GM12801 (cell line): ENCODE measurements around the gene VPS8.

ENCODE experiments used
- TF ChIP-seq, protein P1 (sequence below): IDR thresholded peaks from one replicate; pipeline ENCODE4 v1.5.1; 2011; ENCODE audit warnings: control low read depth; ENCODE audit not compliant: insufficient read length; ENCODE audit errors: extremely low read depth

The VPS8 gene

GRCh38 chr3:185058796-185059195 lies 246.8 kb downstream of the VPS8 start:
- TF ChIP-seq, protein P1, sequence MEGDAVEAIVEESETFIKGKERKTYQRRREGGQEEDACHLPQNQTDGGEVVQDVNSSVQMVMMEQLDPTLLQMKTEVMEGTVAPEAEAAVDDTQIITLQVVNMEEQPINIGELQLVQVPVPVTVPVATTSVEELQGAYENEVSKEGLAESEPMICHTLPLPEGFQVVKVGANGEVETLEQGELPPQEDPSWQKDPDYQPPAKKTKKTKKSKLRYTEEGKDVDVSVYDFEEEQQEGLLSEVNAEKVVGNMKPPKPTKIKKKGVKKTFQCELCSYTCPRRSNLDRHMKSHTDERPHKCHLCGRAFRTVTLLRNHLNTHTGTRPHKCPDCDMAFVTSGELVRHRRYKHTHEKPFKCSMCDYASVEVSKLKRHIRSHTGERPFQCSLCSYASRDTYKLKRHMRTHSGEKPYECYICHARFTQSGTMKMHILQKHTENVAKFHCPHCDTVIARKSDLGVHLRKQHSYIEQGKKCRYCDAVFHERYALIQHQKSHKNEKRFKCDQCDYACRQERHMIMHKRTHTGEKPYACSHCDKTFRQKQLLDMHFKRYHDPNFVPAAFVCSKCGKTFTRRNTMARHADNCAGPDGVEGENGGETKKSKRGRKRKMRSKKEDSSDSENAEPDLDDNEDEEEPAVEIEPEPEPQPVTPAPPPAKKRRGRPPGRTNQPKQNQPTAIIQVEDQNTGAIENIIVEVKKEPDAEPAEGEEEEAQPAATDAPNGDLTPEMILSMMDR = no peak

GRCh38 chr3:185059766-185060165 lies 247.8 kb downstream of the VPS8 start:
- TF ChIP-seq, protein P1 = no peak

DNA sequence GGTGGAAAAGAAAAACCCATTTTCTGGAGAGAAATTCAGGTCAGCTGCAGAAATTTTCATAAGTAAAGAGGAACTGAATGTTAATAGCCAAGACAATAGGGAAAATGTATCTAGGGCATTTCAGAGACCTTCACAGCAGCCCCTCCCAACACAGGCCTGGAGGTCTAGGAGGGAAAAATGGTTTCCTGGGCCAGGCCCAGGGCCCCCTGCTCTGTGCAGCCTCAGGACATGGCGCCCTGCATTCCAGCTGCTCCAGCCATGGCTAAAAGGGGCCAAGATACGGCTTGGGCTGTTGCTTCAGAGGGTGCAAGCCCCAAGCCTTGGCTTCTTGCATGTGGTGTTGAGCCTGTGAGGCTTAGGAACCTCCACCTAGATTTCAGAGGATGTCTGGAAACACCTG lies 248.7 kb downstream of the VPS8 start:
- TF ChIP-seq, protein P1 = no peak

- TF ChIP-seq, protein P1 = no peak
These were observed 250.2 kb downstream of the VPS8 start for GRCh38 chr3:185062191-185062590.

DNA sequence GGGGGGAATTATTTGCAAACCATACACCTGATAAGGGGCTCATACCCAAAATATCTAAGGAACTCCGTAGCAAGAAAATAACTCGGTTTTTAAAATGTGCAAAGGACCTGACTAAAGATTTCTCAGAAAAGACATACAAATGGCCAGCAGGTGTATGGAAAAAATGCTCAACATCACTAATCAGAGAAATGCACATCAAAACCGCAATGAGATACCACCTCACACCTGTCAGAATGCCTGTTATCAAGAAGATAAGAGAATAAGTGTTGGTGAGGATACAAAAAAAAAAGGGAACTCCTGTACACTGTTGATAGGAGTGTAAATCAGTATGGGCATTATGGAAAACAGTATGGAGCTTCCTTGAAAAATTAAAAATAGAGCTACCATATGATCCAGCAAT lies 251.5 kb downstream of the VPS8 start:
- TF ChIP-seq, protein P1 = no peak

- TF ChIP-seq, protein P1 = no peak
These were observed 253.1 kb downstream of the VPS8 start for GRCh38 chr3:185065059-185065458.

DNA sequence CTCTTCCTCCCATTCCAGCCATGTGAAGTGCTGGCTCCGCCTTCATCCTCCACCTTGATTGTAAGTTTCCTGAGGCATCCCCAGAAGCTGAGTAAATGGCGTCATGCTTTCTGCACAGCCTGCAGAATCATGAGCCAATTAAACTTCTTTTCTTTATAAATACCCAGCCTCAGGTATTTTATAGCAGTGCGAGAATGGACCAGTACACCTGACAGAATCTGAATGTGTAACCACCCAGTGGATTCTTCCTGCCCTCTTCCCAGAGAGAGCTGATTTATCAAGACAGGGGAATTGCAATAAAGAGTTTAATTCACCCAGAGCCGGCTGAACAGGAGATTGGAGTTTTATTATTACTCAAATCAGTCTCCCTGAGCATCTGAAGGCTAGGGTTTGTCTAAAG lies 254.3 kb downstream of the VPS8 start:
- TF ChIP-seq, protein P1 = no peak

GRCh38 chr3:185067173-185067572 lies 255.2 kb downstream of the VPS8 start:
- TF ChIP-seq, protein P1 = no peak
